NB4 (cell line): ENCODE results near the gene SNRPD3.

ENCODE experiments used
- DNase-seq: peaks from one replicate; pipeline ENCODE4 v3.0.0; 2010; ENCODE audit warnings: low read depth
- H3K4me3 ChIP-seq: one replicate; pipeline ENCODE4 v1.5.1; 2011; ENCODE audit warnings: mild to moderate bottlenecking, low read depth, low read length, moderate library complexity
- MYC ChIP-seq: IDR thresholded peaks from 2 replicates; pipeline ENCODE4 v1.6.1; 2011; ENCODE audit warnings: low read depth, low read length
- POLR2A ChIP-seq: IDR thresholded peaks from 2 replicates; pipeline ENCODE4 v1.6.1; 2011; ENCODE audit warnings: mild to moderate bottlenecking; ENCODE audit not compliant: insufficient read length; ENCODE audit errors: extremely low read depth
- TF ChIP-seq, protein P1 (sequence below): IDR thresholded peaks from one replicate; pipeline ENCODE4 v1.5.1; 2012; ENCODE audit warnings: low read depth, low read length
- TF ChIP-seq, protein P2 (sequence below): IDR thresholded peaks from 2 replicates; pipeline ENCODE4 v1.6.1; 2011; ENCODE audit warnings: low read depth, low read length

Gene SNRPD3

DNA sequence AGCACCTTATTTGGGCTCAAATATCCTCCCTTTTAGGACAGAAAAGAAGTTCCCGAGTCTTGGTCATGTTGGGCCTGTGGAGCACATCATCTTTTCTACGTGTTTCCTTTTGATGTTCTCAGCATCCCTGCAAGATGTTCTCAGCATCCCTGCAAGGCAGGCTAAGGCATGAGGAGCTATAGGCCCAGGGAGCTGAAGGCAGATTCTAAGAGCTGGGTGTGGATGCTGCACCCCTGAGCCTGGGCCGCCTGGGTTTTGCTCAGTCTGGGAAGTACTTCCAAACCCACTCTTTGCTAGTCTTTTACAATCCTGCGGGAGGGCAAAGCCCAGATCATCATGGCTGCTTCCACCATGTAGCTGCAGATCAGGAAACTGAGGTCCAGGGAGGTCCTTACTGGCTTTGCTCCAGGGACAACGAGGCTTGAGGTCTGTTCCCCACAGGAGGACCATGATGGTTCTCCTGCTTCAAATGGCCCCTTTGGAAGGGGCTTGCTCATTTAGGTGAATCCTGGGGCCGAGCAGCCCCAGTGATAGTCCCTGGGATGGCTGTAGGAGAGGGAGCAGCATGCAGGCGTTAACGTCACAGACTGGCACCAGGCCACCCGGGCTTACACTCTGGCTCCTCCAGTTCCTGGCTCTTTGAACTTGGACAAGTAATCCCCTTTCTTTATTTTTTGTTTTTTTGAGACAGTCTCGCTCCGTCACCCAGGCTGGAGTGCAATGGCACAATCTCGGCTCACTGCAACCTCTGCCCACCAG, 26.4 kb downstream of the SNRPD3 start:
- DNase-seq: no peak
- TF ChIP-seq, protein P1, sequence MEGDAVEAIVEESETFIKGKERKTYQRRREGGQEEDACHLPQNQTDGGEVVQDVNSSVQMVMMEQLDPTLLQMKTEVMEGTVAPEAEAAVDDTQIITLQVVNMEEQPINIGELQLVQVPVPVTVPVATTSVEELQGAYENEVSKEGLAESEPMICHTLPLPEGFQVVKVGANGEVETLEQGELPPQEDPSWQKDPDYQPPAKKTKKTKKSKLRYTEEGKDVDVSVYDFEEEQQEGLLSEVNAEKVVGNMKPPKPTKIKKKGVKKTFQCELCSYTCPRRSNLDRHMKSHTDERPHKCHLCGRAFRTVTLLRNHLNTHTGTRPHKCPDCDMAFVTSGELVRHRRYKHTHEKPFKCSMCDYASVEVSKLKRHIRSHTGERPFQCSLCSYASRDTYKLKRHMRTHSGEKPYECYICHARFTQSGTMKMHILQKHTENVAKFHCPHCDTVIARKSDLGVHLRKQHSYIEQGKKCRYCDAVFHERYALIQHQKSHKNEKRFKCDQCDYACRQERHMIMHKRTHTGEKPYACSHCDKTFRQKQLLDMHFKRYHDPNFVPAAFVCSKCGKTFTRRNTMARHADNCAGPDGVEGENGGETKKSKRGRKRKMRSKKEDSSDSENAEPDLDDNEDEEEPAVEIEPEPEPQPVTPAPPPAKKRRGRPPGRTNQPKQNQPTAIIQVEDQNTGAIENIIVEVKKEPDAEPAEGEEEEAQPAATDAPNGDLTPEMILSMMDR: no peak
- TF ChIP-seq POLR2A (no peak), MYC (no peak)
- TF ChIP-seq, protein P2, sequence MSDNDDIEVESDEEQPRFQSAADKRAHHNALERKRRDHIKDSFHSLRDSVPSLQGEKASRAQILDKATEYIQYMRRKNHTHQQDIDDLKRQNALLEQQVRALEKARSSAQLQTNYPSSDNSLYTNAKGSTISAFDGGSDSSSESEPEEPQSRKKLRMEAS: no peak
- no peak overlapping the region for H3K4me3 ChIP-seq

DNA sequence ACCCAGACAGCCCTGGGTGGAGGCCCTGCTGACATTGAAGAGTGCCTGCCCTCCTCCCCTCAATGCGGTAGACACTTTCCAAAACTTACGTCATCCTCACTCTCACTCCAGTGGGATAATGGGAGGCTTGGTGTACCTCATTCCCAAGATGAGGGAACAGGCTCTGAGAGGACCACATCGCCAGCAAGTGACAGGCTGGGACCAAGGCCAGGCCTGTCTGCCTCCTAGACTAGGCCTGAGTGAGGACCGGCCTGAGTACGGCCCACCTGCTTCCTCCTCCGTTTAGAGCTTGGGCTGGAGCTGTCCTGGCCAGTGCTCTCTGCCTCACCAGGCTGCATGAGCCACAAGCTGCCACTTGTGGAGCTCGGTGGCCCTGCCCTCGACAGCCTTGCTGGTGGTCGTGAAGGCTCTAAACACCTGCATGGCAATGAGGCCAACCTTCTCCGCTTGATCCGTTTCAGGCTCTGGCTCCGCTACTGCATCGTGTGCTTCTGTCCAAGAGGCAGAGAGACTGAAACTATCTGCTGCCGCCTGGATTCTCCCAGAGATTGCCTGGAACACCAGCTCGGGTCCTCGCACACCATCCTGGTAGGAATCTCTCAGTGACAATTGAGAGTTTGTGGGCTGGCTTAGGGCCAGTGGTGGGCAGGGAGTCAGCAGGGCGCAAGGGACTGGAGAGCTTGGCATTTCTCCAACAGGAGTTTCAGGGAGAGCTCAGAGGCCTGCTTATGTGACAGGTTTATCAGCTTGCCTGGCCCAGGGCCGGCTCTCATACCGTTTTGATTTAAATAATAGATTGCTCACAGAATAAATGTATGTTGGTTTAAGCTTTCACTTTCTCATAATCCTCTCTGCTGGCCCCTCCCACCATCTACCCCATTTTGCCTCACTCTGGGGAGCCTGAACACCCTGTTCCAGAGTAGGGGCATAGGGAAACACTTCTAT, 27.7 kb downstream of the SNRPD3 start:
- DNase-seq: no peak
- no peak overlapping the region for H3K4me3 ChIP-seq
- TF ChIP-seq MYC (no peak), POLR2A (no peak)
- TF ChIP-seq, protein P2: no peak
- TF ChIP-seq, protein P1: no peak

DNA sequence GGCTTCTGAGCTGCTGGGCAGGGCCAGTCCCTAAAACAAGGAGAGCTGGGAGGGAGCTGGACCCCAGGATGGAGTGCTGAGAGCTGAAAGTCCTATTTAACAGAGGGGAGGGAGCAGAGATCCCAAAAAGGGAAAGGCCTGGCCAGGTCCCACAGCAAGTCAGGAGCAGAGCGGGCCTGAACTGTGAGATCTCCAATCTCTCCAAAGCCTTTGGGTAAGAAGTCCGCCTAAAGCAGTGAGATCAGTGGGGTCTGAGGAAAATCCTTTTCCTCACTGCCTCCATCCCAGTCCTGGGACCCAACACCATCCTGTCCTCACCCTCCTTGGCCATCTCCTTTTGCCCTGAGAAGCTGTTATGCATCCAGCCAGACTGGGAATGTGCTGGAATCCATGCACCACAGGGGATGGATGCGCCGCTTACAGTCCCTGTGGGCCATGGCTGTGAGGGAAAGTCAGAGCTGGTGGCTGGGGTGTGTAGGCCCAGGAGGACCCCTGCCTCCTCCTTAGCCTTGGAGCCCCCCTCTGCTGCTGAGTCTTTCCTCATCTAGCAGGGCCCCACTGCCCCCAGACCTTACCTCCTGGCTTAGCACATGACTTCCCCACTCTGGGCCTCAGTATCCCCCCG, 28.5 kb downstream of the SNRPD3 start:
- no peak for DNase-seq
- H3K4me3 ChIP-seq: no peak overlapping the region
- TF ChIP-seq MYC: no peak
- no peak for TF ChIP-seq POLR2A
- TF ChIP-seq, protein P1: no peak
- TF ChIP-seq, protein P2: no peak

DNA sequence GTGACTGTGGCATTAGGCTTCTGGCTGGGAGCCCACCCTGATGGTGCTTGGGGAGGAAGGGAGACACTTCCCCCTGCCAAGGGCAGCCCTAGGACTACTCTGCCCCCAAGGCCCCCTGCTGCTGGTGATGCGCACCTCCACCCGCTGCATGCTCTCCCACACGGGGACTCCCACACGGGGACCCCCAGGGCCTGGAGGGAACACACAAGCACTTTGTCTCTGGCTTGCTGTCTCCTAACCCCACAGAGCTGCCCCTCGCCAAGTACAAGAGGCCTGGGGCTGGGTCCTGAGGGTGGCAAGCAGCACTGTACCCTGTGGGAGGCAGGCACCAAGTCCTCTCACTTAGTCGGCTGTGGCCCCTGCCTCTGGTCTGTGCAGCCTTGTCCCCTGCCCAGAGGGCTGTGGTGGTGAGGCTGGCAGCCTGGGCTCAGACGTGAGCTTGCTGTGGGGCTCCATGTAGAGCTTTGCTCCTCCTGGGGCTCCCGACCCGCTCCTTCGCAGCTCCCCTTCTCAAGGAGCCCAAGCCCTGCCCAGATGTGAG, 29.1 kb downstream of the SNRPD3 start:
- no peak for TF ChIP-seq POLR2A
- TF ChIP-seq, protein P2: no peak
- TF ChIP-seq, protein P1: no peak
- no peak for TF ChIP-seq MYC
- DNase-seq: no peak
- no peak overlapping the region for H3K4me3 ChIP-seq

DNA sequence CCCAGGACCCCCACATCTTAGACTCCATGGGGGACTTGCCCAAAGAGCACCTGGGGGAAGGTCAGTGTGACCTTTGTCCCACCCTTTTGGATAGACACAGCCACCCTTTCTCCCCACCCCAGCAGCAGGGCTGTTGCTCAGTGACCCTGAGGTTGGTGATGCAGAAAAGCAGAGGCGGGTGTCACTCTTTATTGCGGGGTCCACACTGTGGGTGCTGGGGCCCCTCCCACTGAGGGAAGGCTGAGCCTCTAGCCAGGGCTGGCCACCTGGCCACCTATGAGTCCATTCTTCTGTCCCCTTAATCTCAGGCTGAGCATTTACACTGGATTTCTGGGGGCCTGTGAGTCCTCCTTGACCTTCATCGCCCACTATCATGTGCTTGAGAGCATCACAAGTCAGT, 29.7 kb downstream of the SNRPD3 start:
- TF ChIP-seq, protein P2: no peak
- TF ChIP-seq POLR2A (no peak), MYC (no peak)
- TF ChIP-seq, protein P1: no peak
- H3K4me3 ChIP-seq: no peak overlapping the region
- DNase-seq: no peak
